GM06990 (cell line): ENCODE measurements around the gene AGER.

Experiments
- DNase-seq: peaks from one replicate; pipeline ENCODE4 v3.0.0-alpha.2; 2011; ENCODE audit not compliant: insufficient read length; ENCODE audit errors: extremely low read depth
- H3K27me3 ChIP-seq: replicated peaks from 2 replicates; pipeline ENCODE4 v1.6.0; 2011; ENCODE audit warnings: low read length; ENCODE audit not compliant: control insufficient read depth, insufficient read depth
- H3K36me3 ChIP-seq: 2 replicates; pipeline ENCODE4 v1.5.1; 2011; ENCODE audit warnings: low read length; ENCODE audit not compliant: control insufficient read depth, insufficient read depth
- H3K4me3 ChIP-seq: replicated peaks from 2 replicates; pipeline ENCODE4 v1.5.1; 2011; ENCODE audit warnings: low read depth, mild to moderate bottlenecking, control low read depth, low read length
- CTCF ChIP-seq: IDR thresholded peaks from 2 replicates; pipeline ENCODE4 v1.5.1; 2011; ENCODE audit warnings: low read length, control low read depth, mild to moderate bottlenecking, inconsistent platforms; ENCODE audit not compliant: insufficient read depth, poor library complexity, severe bottlenecking

AGER gene

GRCh38 chr6:32220021-32220420 is 36.0 kb upstream of the AGER start:
- no peak for DNase-seq
- no peak for TF ChIP-seq CTCF
- Histone ChIP-seq H3K36me3 (no peaks in the 10 kb centered on the region), H3K4me3 (no peak overlapping the region), H3K27me3 (no peaks in the 10 kb centered on the region; the same call in none of the 2 replicates)

- Histone ChIP-seq H3K4me3 (no peak overlapping the region), H3K27me3 (no peaks in the 10 kb centered on the region; the same call in none of the 2 replicates), H3K36me3 (no peaks in the 10 kb centered on the region)
- TF ChIP-seq CTCF = no peak
- no peak for DNase-seq
Observed at GRCh38 chr6:32218167-32218566, 34.1 kb upstream of the AGER start.

GRCh38 chr6:32216998-32217397 is 32.9 kb upstream of the AGER start:
- TF ChIP-seq CTCF = no peak
- no peaks in the 10 kb centered on the region for H3K36me3 ChIP-seq
- no peaks in the 10 kb centered on the region; the same call in none of the 2 replicates for H3K27me3 ChIP-seq
- no peak overlapping the region for H3K4me3 ChIP-seq
- DNase-seq = no peak

- H3K4me3 ChIP-seq = no peak overlapping the region
- H3K36me3 ChIP-seq = no peaks in the 10 kb centered on the region
- TF ChIP-seq CTCF = no peak
- DNase-seq = no peak
- no peaks in the 10 kb centered on the region; the same call in none of the 2 replicates for H3K27me3 ChIP-seq
Observed at GRCh38 chr6:32216285-32216684, 32.2 kb upstream of the AGER start.

- no peaks in the 10 kb centered on the region; the same call in none of the 2 replicates for H3K27me3 ChIP-seq
- H3K4me3 ChIP-seq = no peak overlapping the region
- DNase-seq = no peak
- H3K36me3 ChIP-seq = no peaks in the 10 kb centered on the region
- TF ChIP-seq CTCF = no peak
Observed at GRCh38 chr6:32215617-32216016, 31.6 kb upstream of the AGER start.

- no peaks in the 10 kb centered on the region; the same call in none of the 2 replicates for H3K27me3 ChIP-seq
Observed at GRCh38 chr6:32214126-32214525, 30.1 kb upstream of the AGER start.

More at GRCh38 chr6:32214126-32214525, 30.1 kb upstream of the AGER start:
- no peak for TF ChIP-seq CTCF
- DNase-seq = no peak
- Histone ChIP-seq H3K36me3 (no peaks in the 10 kb centered on the region), H3K4me3 (no peak overlapping the region)
